MM.1S (cell line): ENCODE data around the gene PRDM5.

Experiments used
- DNase-seq: peaks from one replicate; pipeline ENCODE4 v3.0.0-alpha.2; 2015
- H2AFZ ChIP-seq: fragments of 300-600 bp; sonication (generic); 2 replicates; pipeline ENCODE4 v1.6.0; 2016; ENCODE audit warnings: antibody characterized with exemption, low read length
- H3F3A ChIP-seq: fragments of 300-600 bp; sonication (generic); 2 replicates; pipeline ENCODE4 v1.6.1; 2016; ENCODE audit warnings: mild to moderate bottlenecking, antibody characterized with exemption, low read length, moderate library complexity, mixed read lengths; ENCODE audit not compliant: insufficient read depth
- H3K27ac ChIP-seq: fragments of 300-600 bp; sonication (generic); 2 replicates; pipeline ENCODE4 v1.5.1; 2016; ENCODE audit warnings: mild to moderate bottlenecking, low read length
- H3K27me3 ChIP-seq: fragments of 300-600 bp; sonication (generic); replicated peaks from 2 replicates; pipeline ENCODE4 v1.6.0; 2016; ENCODE audit warnings: low read length; ENCODE audit not compliant: insufficient read depth
- H3K36me3 ChIP-seq: fragments of 300-600 bp; sonication (generic); replicated peaks from 2 replicates; pipeline ENCODE4 v1.6.1; 2016; ENCODE audit warnings: mild to moderate bottlenecking, low read length, mixed read lengths; ENCODE audit not compliant: insufficient read depth
- H3K4me1 ChIP-seq: fragments of 300-600 bp; sonication (generic); 2 replicates; pipeline ENCODE4 v1.6.1; 2016; ENCODE audit warnings: low read length, mixed read lengths
- H3K4me2 ChIP-seq: fragments of 300-600 bp; sonication (generic); 2 replicates; pipeline ENCODE4 v1.6.0; 2016; ENCODE audit warnings: low read depth, low read length
- H3K4me3 ChIP-seq: fragments of 300-600 bp; sonication (generic); 2 replicates; pipeline ENCODE4 v1.5.1; 2016; ENCODE audit warnings: low read length, mixed read lengths
- H3K79me2 ChIP-seq: fragments of 300-600 bp; sonication (generic); 2 replicates; pipeline ENCODE4 v1.6.1; 2016; ENCODE audit warnings: mixed run types, low read length, mixed read lengths
- H3K9ac ChIP-seq: fragments of 300-600 bp; sonication (generic); 2 replicates; pipeline ENCODE4 v1.6.1; 2016; ENCODE audit warnings: low read length, mixed read lengths
- H3K9me2 ChIP-seq: fragments of 300-600 bp; sonication (generic); replicated peaks from 2 replicates; pipeline ENCODE4 v1.6.1; 2016; ENCODE audit warnings: mild to moderate bottlenecking, low read length, mixed read lengths; ENCODE audit not compliant: insufficient read depth
- H3K9me3 ChIP-seq: fragments of 300-600 bp; sonication (generic); replicated peaks from 2 replicates; pipeline ENCODE4 v1.6.1; 2016; ENCODE audit warnings: mild to moderate bottlenecking, low read length, mixed read lengths; ENCODE audit not compliant: insufficient read depth
- H4K20me1 ChIP-seq: fragments of 300-600 bp; sonication (generic); 2 replicates; pipeline ENCODE4 v1.6.1; 2016; ENCODE audit warnings: mild to moderate bottlenecking, low read length, moderate library complexity, mixed read lengths; ENCODE audit not compliant: insufficient read depth
- CTCF ChIP-seq: fragments of 300-600 bp; sonication (generic); IDR thresholded peaks from 2 replicates; pipeline ENCODE4 v1.5.1; 2016; ENCODE audit warnings: antibody characterized with exemption, low read length, mixed read lengths
- EZH2 ChIP-seq: fragments of 300-600 bp; sonication (generic); optimal IDR thresholded peaks from 2 replicates; pipeline ENCODE3; 2017; ENCODE audit warnings: low read depth, mild to moderate bottlenecking, antibody characterized with exemption, low read length, mixed read lengths
- EZH2phosphoT487 ChIP-seq: fragments of 300-600 bp; sonication (generic); IDR thresholded peaks from 2 replicates; pipeline ENCODE4 v1.6.1; 2018; ENCODE audit warnings: antibody characterized with exemption, low read length

The PRDM5 gene

GRCh38 chr4:120842031-120842430 is 80.5 kb downstream of the PRDM5 start:
- 0 out of 2 replicates have a peak, but pooled peaks cover 3% of the 10 kb centered on the region for H3K4me1 ChIP-seq
- no peaks in the 10 kb centered on the region for H3K9me3 ChIP-seq
- no peaks in the 10 kb centered on the region for H3F3A ChIP-seq
- no peak for DNase-seq
- H3K9ac ChIP-seq = no peak overlapping the region
- no peak overlapping the region for H3K4me3 ChIP-seq
- H3K9me2 ChIP-seq = no peaks in the 10 kb centered on the region
- no peaks in the 10 kb centered on the region for H4K20me1 ChIP-seq
- no peak overlapping the region for H3K27ac ChIP-seq
- no peak for TF ChIP-seq EZH2
- TF ChIP-seq CTCF = no peak
- TF ChIP-seq EZH2phosphoT487 = no peak
- no peak overlapping the region for H2AFZ ChIP-seq
- no peak overlapping the region for H3K4me2 ChIP-seq
- H3K27me3 ChIP-seq = no peaks in the 10 kb centered on the region
- H3K36me3 ChIP-seq = no peaks in the 10 kb centered on the region
- H3K79me2 ChIP-seq = no peaks in the 10 kb centered on the region

GRCh38 chr4:120841580-120841979 is 80.9 kb downstream of the PRDM5 start:
- TF ChIP-seq CTCF (no peak), EZH2phosphoT487 (no peak)
- Histone ChIP-seq H3K36me3 (no peaks in the 10 kb centered on the region), H3K27me3 (no peaks in the 10 kb centered on the region), H3K4me2 (no peak overlapping the region), H3K4me1 (0 out of 2 replicates have a peak, but pooled peaks cover 3% of the 10 kb centered on the region), H3K79me2 (no peaks in the 10 kb centered on the region), H3K27ac (no peak overlapping the region), H3K9me2 (no peaks in the 10 kb centered on the region), H2AFZ (no peak overlapping the region), H3F3A (no peaks in the 10 kb centered on the region), H3K4me3 (no peak overlapping the region), H4K20me1 (no peaks in the 10 kb centered on the region), H3K9ac (no peak overlapping the region), H3K9me3 (no peaks in the 10 kb centered on the region)
- no peak for DNase-seq

- no peaks in the 10 kb centered on the region for H3K9me2 ChIP-seq
- H4K20me1 ChIP-seq = no peaks in the 10 kb centered on the region
- no peak overlapping the region for H2AFZ ChIP-seq
- no peak overlapping the region for H3K9ac ChIP-seq
- no peak for DNase-seq
- 0 out of 2 replicates have a peak, but pooled peaks cover 3% of the 10 kb centered on the region for H3K4me1 ChIP-seq
- H3K27ac ChIP-seq = no peak overlapping the region
- no peak overlapping the region for H3K4me2 ChIP-seq
- TF ChIP-seq EZH2phosphoT487 (no peak), CTCF (no peak), EZH2 (no peak)
- H3K9me3 ChIP-seq = no peaks in the 10 kb centered on the region
- no peaks in the 10 kb centered on the region for H3K79me2 ChIP-seq
- H3K4me3 ChIP-seq = no peak overlapping the region
- no peaks in the 10 kb centered on the region for H3K27me3 ChIP-seq
- H3F3A ChIP-seq = no peaks in the 10 kb centered on the region
- H3K36me3 ChIP-seq = no peaks in the 10 kb centered on the region
These were observed 82.4 kb downstream of the PRDM5 start for GRCh38 chr4:120839974-120840751.
